ENCODE data around the gene YWHAE. TPM values are rescaled to one million over a fixed set of nuclear protein-coding genes. Genes with fewer than 3 reads are reported as not detected.
"Not testable (repeated sequence)": the region's sequence is repeated elsewhere in the genome, so short reads cannot be mapped to it uniquely, and the experiment has no call there.

Gene YWHAE
- total RNA-seq, 2 experiments from 2014 or later, result 528 to 576 TPM

DNA sequence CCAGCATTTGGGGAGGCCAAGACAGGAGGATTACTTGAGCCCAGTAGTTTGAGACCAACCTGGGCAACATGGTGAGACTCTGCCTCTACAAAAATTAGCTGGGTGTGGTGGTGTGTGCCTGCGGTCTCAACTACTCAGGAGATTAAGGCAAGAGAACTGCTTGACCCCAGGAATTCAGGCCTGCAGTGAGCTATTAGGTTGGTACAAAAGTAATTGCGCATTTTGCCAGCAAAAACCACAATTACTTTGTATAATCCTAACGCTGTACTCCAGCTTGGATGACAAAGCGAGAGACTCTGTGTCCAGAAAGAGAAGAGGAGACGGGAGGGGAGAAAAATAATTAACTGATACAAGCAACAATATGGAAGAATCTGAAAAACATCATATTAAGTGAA is 32.7 kb downstream of the YWHAE start:
- Mint-ChIP-seq H3K27ac (peak overlapping the region; percentile 76), H3K4me1 (ENCODE audit: low read depth) (peaks cover 66% of the 10 kb centered on the region), H3K9me3 (no peaks in the 10 kb centered on the region), H3K36me3 (ENCODE audit: low read depth) (peaks cover 17% of the 10 kb centered on the region), H3K27me3 (ENCODE audit: low read depth) (no peaks in the 10 kb centered on the region), H3K4me3 (no peak overlapping the region)
- DNase-seq, result no peak
- intact Hi-C loops (cut with micrococcal nuclease), result loop anchor here (5.0 kb wide), 1 partner anchor 260 kb away; the partner anchor contains the start of gene SLC43A2
- CTCF ChIA-PET, result interaction anchor here (0.7 to 3.5 kb wide), 4 partner anchors 13 to 24 kb away, joined by 5 to 25 read pairs (median 10); no protein-coding TSS in a partner anchor

DNA sequence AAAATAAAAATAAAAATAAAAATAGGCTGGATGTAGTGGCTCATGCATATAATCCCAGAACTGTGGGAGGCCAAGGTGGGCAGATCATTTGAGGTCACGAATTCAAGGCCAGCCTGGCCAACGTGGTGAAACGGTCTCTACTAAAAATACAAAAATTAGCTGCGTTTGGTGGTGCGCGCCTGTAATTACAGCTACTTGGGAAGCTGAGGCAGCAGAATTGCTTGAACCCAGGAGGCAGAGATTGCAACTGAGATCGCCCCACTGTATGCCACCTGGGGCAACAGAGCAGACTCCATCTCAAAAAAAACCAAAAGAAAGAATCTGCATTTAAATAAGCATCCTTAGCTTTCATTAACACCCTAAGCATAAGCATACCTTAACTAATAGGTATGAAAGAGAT is 33.8 kb downstream of the YWHAE start:
- Mint-ChIP-seq H3K36me3 (ENCODE audit: low read depth) (peaks cover 19% of the 10 kb centered on the region), H3K9me3 (no peaks in the 10 kb centered on the region), H3K27me3 (ENCODE audit: low read depth) (no peaks in the 10 kb centered on the region), H3K4me1 (ENCODE audit: low read depth) (peaks cover 66% of the 10 kb centered on the region), H3K27ac (peak overlapping the region; percentile 17), H3K4me3 (no peak overlapping the region)
- CTCF ChIA-PET, result interaction anchor here (0.6 to 3.5 kb wide), 20 partner anchors 8 to 514 kb away, joined by 3 to 25 read pairs (median 8); partner anchors contain the start of genes INPP5K and YWHAE
- intact Hi-C loops (cut with micrococcal nuclease), result loop anchor here (5.0 kb wide), 1 partner anchor 261 kb away; the partner anchor contains the start of gene SLC43A2
- no peak for DNase-seq

DNA sequence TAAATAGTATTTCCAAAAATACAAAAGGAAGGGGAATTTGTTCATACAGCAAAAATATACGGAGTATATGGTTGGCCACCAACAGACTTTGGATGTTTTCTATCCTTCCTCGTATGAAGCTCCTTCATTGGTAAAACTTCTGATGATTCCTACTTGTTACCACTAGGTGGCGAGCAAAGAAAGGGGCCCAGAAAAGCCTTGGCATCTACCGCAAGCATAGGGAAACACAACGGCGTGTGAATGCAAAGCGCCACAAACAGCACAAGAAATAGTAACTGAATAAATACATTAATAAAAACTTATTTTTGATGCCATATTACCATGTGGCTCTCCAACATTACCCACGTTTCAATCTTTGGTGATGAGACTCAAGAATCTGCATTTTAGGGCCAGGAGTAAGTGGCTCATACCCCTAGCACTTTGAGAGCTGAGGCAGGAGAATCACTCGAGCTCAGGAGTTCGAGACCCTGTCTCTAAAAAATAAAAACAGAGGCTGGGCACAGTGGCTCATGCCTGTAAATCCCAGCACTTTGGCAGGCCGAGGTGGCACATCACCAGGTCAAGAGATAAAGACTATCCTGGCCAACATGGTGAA is 34.5 kb downstream of the YWHAE start:
- intact Hi-C loops (cut with micrococcal nuclease), result loop anchor here (1.0 to 5.0 kb wide), 6 partner anchors 13 to 262 kb away; partner anchors contain the start of genes CRK and SLC43A2
- Mint-ChIP-seq H3K4me1 (ENCODE audit: low read depth) (peaks cover 66% of the 10 kb centered on the region), H3K27me3 (ENCODE audit: low read depth) (no peaks in the 10 kb centered on the region), H3K27ac (no peak overlapping the region), H3K9me3 (no peaks in the 10 kb centered on the region), H3K36me3 (ENCODE audit: low read depth) (peaks cover 19% of the 10 kb centered on the region), H3K4me3 (peak overlapping the region; percentile 19)
- DNase-seq, result peak; percentile 73
- CTCF ChIA-PET, result interaction anchor here (0.7 to 3.5 kb wide), 34 partner anchors 8 to 514 kb away, joined by 3 to 25 read pairs (median 5); partner anchors contain the start of genes INPP5K and YWHAE

DNA sequence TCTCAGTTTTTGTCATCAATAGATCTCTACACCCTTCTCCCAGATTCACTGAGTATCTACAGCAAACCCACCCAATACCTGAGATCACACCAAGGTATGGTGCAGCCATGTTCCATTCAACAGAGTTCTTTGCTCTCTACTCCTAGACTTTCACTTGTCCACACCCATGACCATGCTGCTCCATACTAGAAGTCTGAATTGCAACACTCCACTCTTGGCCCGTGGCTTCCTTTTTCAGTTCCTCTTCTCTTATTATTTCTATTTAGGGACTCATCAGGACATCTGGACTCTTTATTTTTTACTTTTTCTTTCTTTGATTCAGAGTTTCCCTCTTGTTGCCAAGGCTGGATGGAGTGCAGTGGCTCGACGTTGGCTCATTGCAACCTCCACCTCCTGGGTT is 37.1 kb downstream of the YWHAE start:
- intact Hi-C loops (cut with micrococcal nuclease), result no loop called here
- Mint-ChIP-seq H3K9me3 (no peaks in the 10 kb centered on the region), H3K4me1 (ENCODE audit: low read depth) (peaks cover 65% of the 10 kb centered on the region), H3K27me3 (ENCODE audit: low read depth) (no peaks in the 10 kb centered on the region), H3K36me3 (ENCODE audit: low read depth) (peaks cover 27% of the 10 kb centered on the region), H3K27ac (peak overlapping the region; percentile 57), H3K4me3 (no peak overlapping the region)
- DNase-seq, result no peak
- CTCF ChIA-PET, result interaction anchor here (1.1 to 3.2 kb wide), 7 partner anchors 9 to 169 kb away, joined by 3 to 16 read pairs (median 6); no protein-coding TSS in a partner anchor

DNA sequence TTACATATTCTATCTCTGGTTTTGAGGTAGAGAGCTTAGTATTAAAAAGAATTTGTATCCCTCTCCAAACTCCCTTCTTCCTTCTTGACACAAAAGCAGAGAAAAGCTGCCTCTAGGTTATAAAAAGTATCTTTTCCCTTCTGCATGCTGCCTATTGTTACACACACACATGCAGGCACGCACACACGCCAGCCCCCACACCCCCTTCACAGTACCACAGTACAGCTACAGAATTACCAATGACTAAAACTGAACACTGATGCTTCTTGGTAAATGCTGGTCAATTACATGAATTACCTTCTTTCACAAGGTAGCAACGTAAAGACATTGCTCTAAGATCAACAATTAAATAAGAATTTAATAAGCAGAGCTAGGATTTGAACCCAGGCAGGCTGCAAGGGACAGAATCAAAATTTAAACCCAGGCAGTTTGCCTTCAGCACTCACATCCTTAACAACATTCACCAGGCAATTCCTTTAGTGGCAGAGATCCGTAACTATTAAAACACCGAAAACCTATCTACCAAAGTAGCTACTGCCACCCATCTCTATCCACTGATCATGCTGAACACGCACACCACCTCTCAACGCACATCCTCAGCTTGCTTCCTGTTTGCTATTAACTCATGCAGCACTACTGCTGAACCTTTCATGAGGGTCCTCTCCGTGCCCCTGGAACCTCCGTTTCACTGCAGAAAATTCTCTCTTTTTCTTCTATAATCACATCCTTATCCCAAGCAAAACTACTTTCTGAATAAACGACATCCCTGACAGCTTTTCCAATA is 37.8 kb downstream of the YWHAE start:
- Mint-ChIP-seq H3K4me3 (peak overlapping the region; percentile 11), H3K27ac (peak overlapping the region; percentile 57), H3K27me3 (ENCODE audit: low read depth) (no peaks in the 10 kb centered on the region), H3K4me1 (ENCODE audit: low read depth) (peaks cover 61% of the 10 kb centered on the region), H3K36me3 (ENCODE audit: low read depth) (peaks cover 29% of the 10 kb centered on the region), H3K9me3 (no peaks in the 10 kb centered on the region)
- intact Hi-C loops (cut with micrococcal nuclease), result no loop called here
- CTCF ChIA-PET, result interaction anchor here (0.6 to 3.2 kb wide), 10 partner anchors 9 to 170 kb away, joined by 3 to 16 read pairs (median 6); partner anchors contain the start of gene INPP5K
- DNase-seq, result peak; percentile 35

DNA sequence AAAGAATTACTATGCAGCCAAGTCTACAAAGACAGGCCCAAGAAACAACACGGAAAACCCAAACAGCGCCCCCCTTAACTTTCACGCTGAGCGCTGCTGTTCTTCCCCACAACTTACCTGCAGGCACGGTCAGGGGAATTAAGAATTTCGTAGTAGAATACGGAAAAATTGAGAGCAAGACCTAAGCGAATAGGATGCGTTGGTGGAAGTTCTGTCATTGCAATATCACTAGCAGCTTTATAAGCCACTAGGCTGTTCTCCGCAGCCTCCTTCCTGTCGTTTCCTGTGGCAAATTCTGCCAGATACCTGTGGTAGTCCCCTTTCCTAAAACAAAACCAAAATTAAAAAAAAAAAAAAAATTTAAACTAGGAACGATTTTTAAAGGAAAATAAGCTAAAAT is 39.0 kb downstream of the YWHAE start:
- CTCF ChIA-PET, result interaction anchor here (1.7 to 3.2 kb wide), 4 partner anchors 9 to 155 kb away, joined by 6 to 16 read pairs (median 12); partner anchors contain the start of gene INPP5K
- intact Hi-C loops (cut with micrococcal nuclease), result no loop called here
- Mint-ChIP-seq H3K9me3 (no peaks in the 10 kb centered on the region), H3K36me3 (ENCODE audit: low read depth) (peaks cover 35% of the 10 kb centered on the region), H3K4me1 (ENCODE audit: low read depth) (peaks cover 51% of the 10 kb centered on the region), H3K4me3 (no peak overlapping the region), H3K27ac (peak overlapping the region; percentile 73), H3K27me3 (ENCODE audit: low read depth) (no peaks in the 10 kb centered on the region)
- peak; percentile 41 for DNase-seq

DNA sequence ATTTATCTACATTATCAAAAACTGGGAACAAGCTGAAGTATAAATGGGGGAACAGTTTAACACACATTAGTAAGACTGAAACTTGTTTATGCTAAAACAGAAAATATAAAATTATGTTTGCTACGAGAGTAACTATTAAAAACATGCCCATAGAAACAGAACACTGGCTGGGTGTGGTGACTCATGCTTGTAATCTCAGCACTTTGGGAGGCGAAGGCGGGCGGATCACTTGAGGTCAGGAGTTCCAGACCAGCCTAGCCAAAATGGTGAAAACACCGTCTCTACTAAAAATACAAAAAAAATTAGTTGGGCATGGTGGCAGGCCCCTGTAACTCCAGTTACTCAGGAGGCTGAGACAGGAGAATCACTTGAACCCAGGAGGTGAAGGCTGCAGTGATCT is 39.7 kb downstream of the YWHAE start:
- intact Hi-C loops (cut with micrococcal nuclease); H3K9me3 Mint-ChIP-seq; H3K4me3 Mint-ChIP-seq; H3K27me3 Mint-ChIP-seq (ENCODE audit: low read depth): not testable (repeated sequence)
- H3K27ac Mint-ChIP-seq, result peak overlapping the region; percentile 72
- peaks cover 37% of the 10 kb centered on the region for H3K36me3 Mint-ChIP-seq (ENCODE audit: low read depth)
- peaks cover 45% of the 10 kb centered on the region for H3K4me1 Mint-ChIP-seq (ENCODE audit: low read depth)
- DNase-seq, result peak; percentile 26
- CTCF ChIA-PET, result interaction anchor here (3.2 kb wide), 1 partner anchor 11 kb away, joined by 16 read pairs; no protein-coding TSS in a partner anchor

DNA sequence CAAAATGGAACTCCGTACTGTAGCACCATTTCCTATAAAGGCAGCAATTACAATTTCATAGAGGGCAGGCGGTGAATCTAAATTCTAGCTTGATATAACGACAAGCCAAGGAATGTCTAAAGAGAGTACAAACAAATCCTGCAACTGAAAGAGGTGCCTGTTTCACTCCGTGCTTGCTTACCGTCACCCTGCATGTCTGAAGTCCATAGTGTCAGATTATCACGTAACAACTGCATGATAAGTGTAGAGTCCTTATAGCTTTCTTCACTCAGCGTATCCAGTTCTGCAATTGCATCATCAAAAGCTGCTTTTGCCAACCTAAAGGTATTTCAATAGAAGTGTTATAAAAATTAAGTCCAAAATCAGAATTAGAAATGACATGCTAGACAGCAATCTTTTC is 46.0 kb downstream of the YWHAE start:
- no peak overlapping the region for H3K4me3 Mint-ChIP-seq
- no peak for DNase-seq
- H3K27me3 Mint-ChIP-seq (ENCODE audit: low read depth), result no peaks in the 10 kb centered on the region
- H3K4me1 Mint-ChIP-seq (ENCODE audit: low read depth), result peaks cover 10% of the 10 kb centered on the region
- no peaks in the 10 kb centered on the region for H3K9me3 Mint-ChIP-seq
- H3K27ac Mint-ChIP-seq, result no peak overlapping the region
- CTCF ChIA-PET, result no interaction called here
- intact Hi-C loops (cut with micrococcal nuclease), result no loop called here
- peaks cover 42% of the 10 kb centered on the region for H3K36me3 Mint-ChIP-seq (ENCODE audit: low read depth)

DNA sequence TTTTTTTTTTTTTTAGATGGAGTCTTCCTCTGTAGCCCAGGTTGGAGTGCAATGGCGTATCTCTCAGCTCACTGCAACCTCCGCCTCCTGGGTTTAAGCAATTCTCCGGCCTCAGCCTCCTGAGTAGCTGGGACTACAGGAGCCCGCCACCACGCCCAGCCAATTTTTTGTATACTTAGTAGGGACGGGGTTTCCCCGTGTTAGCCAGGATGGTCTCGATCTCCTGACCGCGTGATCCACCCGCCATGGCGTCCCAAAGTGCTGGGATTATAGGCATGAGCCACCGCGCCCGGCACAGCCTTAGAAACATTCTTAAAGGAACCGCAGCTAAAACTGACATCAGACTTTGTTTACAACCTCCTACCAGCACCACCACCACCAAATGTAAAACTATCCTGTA is 47.5 kb downstream of the YWHAE start:
- CTCF ChIA-PET, result interaction anchor here (0.6 to 2.3 kb wide), 4 partner anchors 9 to 101 kb away, joined by 3 to 12 read pairs (median 5); no protein-coding TSS in a partner anchor
- Mint-ChIP-seq H3K4me1 (ENCODE audit: low read depth) (peaks cover 14% of the 10 kb centered on the region), H3K36me3 (ENCODE audit: low read depth) (peaks cover 43% of the 10 kb centered on the region)
- H3K4me3 Mint-ChIP-seq; DNase-seq; H3K27me3 Mint-ChIP-seq (ENCODE audit: low read depth); intact Hi-C loops (cut with micrococcal nuclease); H3K27ac Mint-ChIP-seq; H3K9me3 Mint-ChIP-seq: not testable (repeated sequence)

DNA sequence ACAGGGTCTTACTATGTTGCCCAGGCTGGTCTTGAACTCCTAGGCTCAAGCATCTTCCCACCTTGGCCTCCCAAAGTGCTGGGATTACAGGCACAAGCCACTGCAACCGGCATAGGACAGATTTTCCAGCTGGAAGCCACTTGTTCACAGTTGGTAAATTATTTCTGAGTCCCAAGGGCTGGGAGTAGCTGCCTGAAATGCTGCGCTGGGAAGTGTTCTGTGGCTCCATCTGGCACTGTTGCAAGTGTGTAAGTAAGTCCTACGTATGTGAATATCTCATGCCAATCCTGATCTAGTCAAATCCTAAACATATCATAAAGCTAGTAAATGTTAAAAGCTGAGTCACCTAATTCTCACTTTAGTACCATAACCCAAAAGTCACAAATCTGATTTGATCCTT is 48.1 kb downstream of the YWHAE start:
- DNase-seq, result no peak
- H3K4me3 Mint-ChIP-seq, result no peak overlapping the region
- H3K9me3 Mint-ChIP-seq, result no peaks in the 10 kb centered on the region
- H3K36me3 Mint-ChIP-seq (ENCODE audit: low read depth), result peaks cover 43% of the 10 kb centered on the region
- no peak overlapping the region for H3K27ac Mint-ChIP-seq
- CTCF ChIA-PET, result interaction anchor here (0.6 to 2.3 kb wide), 6 partner anchors 10 to 222 kb away, joined by 3 to 12 read pairs (median 5); no protein-coding TSS in a partner anchor
- peaks cover 16% of the 10 kb centered on the region for H3K4me1 Mint-ChIP-seq (ENCODE audit: low read depth)
- intact Hi-C loops (cut with micrococcal nuclease), result no loop called here
- H3K27me3 Mint-ChIP-seq (ENCODE audit: low read depth), result no peaks in the 10 kb centered on the region

DNA sequence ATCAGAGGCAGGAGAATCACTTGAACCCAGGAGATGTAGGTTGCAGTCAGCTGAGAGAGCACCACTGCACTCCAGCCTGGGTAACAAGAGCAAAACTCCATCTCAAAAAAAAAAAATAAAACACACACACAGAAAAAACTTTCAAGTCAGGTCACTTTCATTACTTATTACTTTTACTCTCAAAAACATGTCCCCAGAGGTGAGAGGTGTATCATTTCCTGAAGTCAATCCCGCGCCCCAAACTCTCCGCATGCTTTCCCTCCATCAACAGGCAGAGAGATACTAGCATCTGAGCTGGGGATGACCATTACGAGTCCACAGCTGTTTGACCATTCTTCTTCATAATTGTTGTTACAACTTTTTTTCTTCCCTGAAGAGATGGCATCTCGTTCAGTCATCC is 48.7 kb downstream of the YWHAE start:
- intact Hi-C loops (cut with micrococcal nuclease), result no loop called here
- Mint-ChIP-seq H3K27me3 (ENCODE audit: low read depth) (no peaks in the 10 kb centered on the region), H3K9me3 (no peaks in the 10 kb centered on the region), H3K36me3 (ENCODE audit: low read depth) (peaks cover 43% of the 10 kb centered on the region), H3K4me3 (no peak overlapping the region), H3K4me1 (ENCODE audit: low read depth) (peaks cover 20% of the 10 kb centered on the region), H3K27ac (no peak overlapping the region)
- no peak for DNase-seq
- CTCF ChIA-PET, result interaction anchor here (0.6 to 2.3 kb wide), 6 partner anchors 11 to 223 kb away, joined by 3 to 12 read pairs (median 5); no protein-coding TSS in a partner anchor

Data from activated naive CD4-positive, alpha-beta T cell treated with anti-CD3 and anti-CD28 coated beads for 36 hours (primary cell).